Spinal cord (tissue), 10 donors: ENCODE measurements around the gene SVOPL. TPM values are rescaled to one million over a fixed set of nuclear protein-coding genes. Genes with fewer than 3 reads are reported as not detected.

Source experiments
- DNase-seq, 6 donors: peaks; one replicate each; pipeline versions ENCODE4 v3.0.0 to v3.0.0-alpha.2; 2013 to 2015; ENCODE audit warnings: low spot score in 6 of 6, low read depth in 4 of 6
- H3K27ac ChIP-seq: one replicate; pipeline ENCODE4 v1.5.1; 2013; ENCODE audit warnings: low read depth, low read length, control low read depth
- H3K27me3 ChIP-seq: one replicate; pipeline ENCODE4 v1.6.1; 2013; ENCODE audit warnings: low read length; ENCODE audit not compliant: control insufficient read depth, insufficient read depth
- H3K36me3 ChIP-seq: one replicate; pipeline ENCODE4 v1.6.1; 2013; ENCODE audit warnings: low read length; ENCODE audit not compliant: control insufficient read depth, insufficient read depth
- H3K4me1 ChIP-seq: one replicate; pipeline ENCODE4 v1.6.1; 2013; ENCODE audit warnings: low read length; ENCODE audit not compliant: control insufficient read depth, insufficient read depth
- H3K4me3 ChIP-seq: one replicate; pipeline ENCODE4 v1.5.1; 2013; ENCODE audit warnings: low read depth, low read length, control low read depth
- H3K9me3 ChIP-seq: one replicate; pipeline ENCODE4 v1.6.1; 2013; ENCODE audit warnings: low read length; ENCODE audit not compliant: control insufficient read depth, insufficient read depth
- WGBS: methylation state at CpG from one replicate; pipeline ENCODE4 v1.1.5; 2013; ENCODE audit warnings: missing lambda C conversion rate; ENCODE audit not compliant: insufficient coverage; 5-methylcytosine and 5-hydroxymethylcytosine counted together
- polyA plus RNA-seq, 2 donors: library from polyadenylated mRNA; unstranded; fragments of 120-200 nt; gene quantifications; one replicate each; pipeline ENCODE4 v1.2.1, GENCODE V29; 2013; ENCODE audit not compliant: insufficient read length in 2 of 2
- total RNA-seq, 2 donors: library from RNA; depleted of rRNA in 1 of 2; stranded (reverse); fragments of 120-200 nt in 1 of 2; fragments of >200 nt in 1 of 2; gene quantifications; one replicate each; pipeline versions ENCODE4 v1.2.3 to v1.2.4, GENCODE V29; 2013 to 2014
- donor health status: healthy.

The SVOPL gene
- total and polyA plus RNA-seq, 4 donors: 0.60 to 1.6 (median 0.97) TPM

- Histone ChIP-seq H3K27me3 (no peaks in the 10 kb centered on the region), H3K36me3 (no peaks in the 10 kb centered on the region), H3K4me3 (no peak overlapping the region), H3K9me3 (no peaks in the 10 kb centered on the region), H3K27ac (no peak overlapping the region), H3K4me1 (no peaks in the 10 kb centered on the region)
- DNase-seq: peak in 1 of 6 donors; percentile 63
- WGBS: no CpG with 5 or more reads among the region's 1 CpG
These were observed 78.3 kb downstream of the SVOPL start for GRCh38 chr7:138622841-138623240.

GRCh38 chr7:138618933-138619332 lies 82.2 kb downstream of the SVOPL start:
- DNase-seq: no peak
- Histone ChIP-seq H3K27me3 (no peaks in the 10 kb centered on the region), H3K4me1 (no peaks in the 10 kb centered on the region), H3K36me3 (no peaks in the 10 kb centered on the region), H3K9me3 (no peaks in the 10 kb centered on the region), H3K27ac (no peak overlapping the region), H3K4me3 (no peak overlapping the region)

- no peaks in the 10 kb centered on the region for H3K36me3 ChIP-seq
- no peaks in the 10 kb centered on the region for H3K4me1 ChIP-seq
- no peaks in the 10 kb centered on the region for H3K27me3 ChIP-seq
- DNase-seq: no peak
- H3K4me3 ChIP-seq: no peak overlapping the region
- WGBS: 97% methylated on average over 8 of the region's 10 CpGs
- no peaks in the 10 kb centered on the region for H3K9me3 ChIP-seq
- no peak overlapping the region for H3K27ac ChIP-seq
These were observed 82.7 kb downstream of the SVOPL start for GRCh38 chr7:138618506-138618905.

- 100% methylated on average over 1 of the region's 6 CpGs for WGBS
- Histone ChIP-seq H3K27me3 (no peaks in the 10 kb centered on the region), H3K36me3 (no peaks in the 10 kb centered on the region), H3K27ac (no peak overlapping the region), H3K4me3 (no peak overlapping the region), H3K4me1 (no peaks in the 10 kb centered on the region), H3K9me3 (no peaks in the 10 kb centered on the region)
- no peak for DNase-seq
These were observed 85.1 kb downstream of the SVOPL start for GRCh38 chr7:138616085-138616484.

- Histone ChIP-seq H3K9me3 (no peaks in the 10 kb centered on the region), H3K4me3 (no peak overlapping the region), H3K27ac (no peak overlapping the region), H3K4me1 (no peaks in the 10 kb centered on the region), H3K27me3 (no peaks in the 10 kb centered on the region), H3K36me3 (no peaks in the 10 kb centered on the region)
- DNase-seq: no peak
- 56% methylated on average over 2 of the region's 2 CpGs for WGBS
These were observed 87.5 kb downstream of the SVOPL start for GRCh38 chr7:138613630-138614029.

- Histone ChIP-seq H3K4me3 (no peak overlapping the region), H3K36me3 (no peaks in the 10 kb centered on the region), H3K27ac (no peak overlapping the region), H3K4me1 (peaks cover 3% of the 10 kb centered on the region), H3K27me3 (no peaks in the 10 kb centered on the region), H3K9me3 (no peaks in the 10 kb centered on the region)
- 84% methylated on average over 5 of the region's 7 CpGs for WGBS
- no peak for DNase-seq
These were observed 90.4 kb downstream of the SVOPL start for GRCh38 chr7:138610671-138611170.

GRCh38 chr7:138608275-138608674 lies 92.9 kb downstream of the SVOPL start:
- H3K4me1 ChIP-seq: peaks cover 3% of the 10 kb centered on the region
- H3K36me3 ChIP-seq: no peaks in the 10 kb centered on the region
- H3K4me3 ChIP-seq: no peak overlapping the region
- peak in 2 of 6 donors; percentile 17 to 53 for DNase-seq
- no peaks in the 10 kb centered on the region for H3K27me3 ChIP-seq
- no peaks in the 10 kb centered on the region for H3K9me3 ChIP-seq
- no peak overlapping the region for H3K27ac ChIP-seq
- 4% methylated on average over 5 of the region's 12 CpGs for WGBS

GRCh38 chr7:138607216-138608126 lies 93.7 kb downstream of the SVOPL start:
- H3K27me3 ChIP-seq: no peaks in the 10 kb centered on the region
- H3K4me3 ChIP-seq: no peak overlapping the region
- peaks cover 3% of the 10 kb centered on the region for H3K4me1 ChIP-seq
- WGBS: 79% methylated on average over 10 of the region's 11 CpGs
- H3K27ac ChIP-seq: no peak overlapping the region
- no peaks in the 10 kb centered on the region for H3K36me3 ChIP-seq
- DNase-seq: peak in 1 of 6 donors; percentile 49
- H3K9me3 ChIP-seq: no peaks in the 10 kb centered on the region

GRCh38 chr7:138606236-138606635 lies 94.9 kb downstream of the SVOPL start:
- H3K27me3 ChIP-seq: no peaks in the 10 kb centered on the region
- WGBS: 91% methylated on average over 1 of the region's 3 CpGs
- no peak overlapping the region for H3K4me3 ChIP-seq
- no peak for DNase-seq
- H3K4me1 ChIP-seq: peaks cover 3% of the 10 kb centered on the region
- no peaks in the 10 kb centered on the region for H3K36me3 ChIP-seq
- H3K27ac ChIP-seq: no peak overlapping the region
- H3K9me3 ChIP-seq: no peaks in the 10 kb centered on the region
